Measurements from ENCODE around the gene KRT28. TPM values are rescaled to one million over a fixed set of nuclear protein-coding genes. Genes with fewer than 3 reads are reported as not detected.

The KRT28 gene
- total and polyA plus RNA-seq, 2 of the 8 experiments (the other 6 are each of a cell fraction or from before 2014, with no cell fraction given) = not detected

DNA sequence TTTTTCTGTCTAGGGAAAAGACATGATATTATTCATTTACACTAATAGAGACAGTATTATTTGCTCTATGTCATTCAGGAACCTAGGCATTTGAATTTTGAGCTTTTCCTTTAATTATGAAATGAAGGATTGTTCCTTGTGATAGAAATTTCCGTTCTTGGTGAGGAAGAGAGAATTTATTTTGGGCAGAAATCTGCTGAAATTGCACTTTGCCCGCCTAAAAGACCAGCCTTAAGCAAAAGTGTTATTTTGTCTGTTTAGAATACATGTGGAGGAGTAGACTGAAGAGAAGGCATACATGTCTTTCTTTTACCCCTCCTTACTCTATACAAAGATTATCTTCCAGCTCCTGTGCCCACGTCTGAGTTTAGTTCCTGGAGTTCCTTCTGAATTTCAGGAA, 39.4 kb upstream of the KRT28 start (continued):
- TF ChIP-seq MAFK (IDR thresholded peaks at IDR 0.05; ENCODE audit: low read depth, low read length) = no peak
